ENCODE measurements around the gene TCF4. TPM values are rescaled to one million over a fixed set of nuclear protein-coding genes. Genes with fewer than 3 reads are reported as not detected.

TCF4 gene
- total RNA-seq, 8 experiments from 2014 or later = 21.1 to 102 (median 47.2) TPM

GRCh38 chr18:55447672-55448018 lies 140.3 kb downstream of the TCF4 start:
- in situ Hi-C loops (cut with MboI; ENCODE audit: low pct_unique_long_range_greater_than_20kb in 2 of 9, low sequenced_read_pairs in 9 of 9, unreplicated experiment in 9 of 9) = no loop called here
- H3K4me1 ChIP-seq (replicated peaks in 1 of 2) = peaks cover 3 to 4% of the 10 kb centered on the region in 2 donors
- H3K27ac ChIP-seq = no peak overlapping the region
- no peak overlapping the region for H3K4me3 ChIP-seq
- 75 to 100% (median 100%) methylated on average over 1 to 3 of the region's 3 CpGs; no CpG with 5 or more reads in 2 of the 10 experiments for WGBS, 10 experiments
- no peak for ATAC-seq (replicated peaks in 6 of 8)

GRCh38 chr18:55446996-55447671 lies 140.9 kb downstream of the TCF4 start:
- 83 to 100% (median 96%) methylated on average over 1 to 5 of the region's 5 CpGs for WGBS, 10 experiments
- in situ Hi-C loops (cut with MboI; ENCODE audit: low pct_unique_long_range_greater_than_20kb in 2 of 9, low sequenced_read_pairs in 9 of 9, unreplicated experiment in 9 of 9) = no loop called here
- Histone ChIP-seq H3K4me3 (no peak overlapping the region), H3K27ac (no peak overlapping the region), H3K4me1 (replicated peaks in 1 of 2) (peaks cover 2 to 3% of the 10 kb centered on the region in 2 donors)
- no peak for ATAC-seq (replicated peaks in 6 of 8)

- H3K4me3 ChIP-seq = no peak overlapping the region
- in situ Hi-C loops (cut with MboI; ENCODE audit: low pct_unique_long_range_greater_than_20kb in 2 of 9, low sequenced_read_pairs in 9 of 9, unreplicated experiment in 9 of 9) = no loop called here
- H3K4me1 ChIP-seq (replicated peaks in 1 of 2) = peaks cover 2 to 17% of the 10 kb centered on the region in 2 donors
- ATAC-seq (replicated peaks in 6 of 8) = no peak
- 78 to 100% (median 86%) methylated on average over 1 of the region's 1 CpG; no CpG with 5 or more reads in 5 of the 10 experiments for WGBS, 10 experiments
- no peak overlapping the region for H3K27ac ChIP-seq
These were observed 143.5 kb downstream of the TCF4 start for GRCh38 chr18:55444536-55444935.

GRCh38 chr18:55443776-55444175 lies 144.2 kb downstream of the TCF4 start:
- Histone ChIP-seq H3K4me1 (replicated peaks in 1 of 2) (peaks cover 0 to 17% of the 10 kb centered on the region in 2 donors), H3K4me3 (no peak overlapping the region), H3K27ac (no peak overlapping the region)
- ATAC-seq (replicated peaks in 6 of 8) = no peak
- in situ Hi-C loops (cut with MboI; ENCODE audit: low pct_unique_long_range_greater_than_20kb in 2 of 9, low sequenced_read_pairs in 9 of 9, unreplicated experiment in 9 of 9) = no loop called here
- WGBS, 10 experiments = 83 to 100% (median 100%) methylated on average over 1 to 3 of the region's 3 CpGs

GRCh38 chr18:55442561-55442960 lies 145.4 kb downstream of the TCF4 start:
- 72 to 95% (median 85%) methylated on average over 1 to 4 of the region's 4 CpGs; no CpG with 5 or more reads in 4 of the 10 experiments for WGBS, 10 experiments
- H3K27ac ChIP-seq = no peak overlapping the region
- in situ Hi-C loops (cut with MboI; ENCODE audit: low pct_unique_long_range_greater_than_20kb in 2 of 9, low sequenced_read_pairs in 9 of 9, unreplicated experiment in 9 of 9) = no loop called here
- ATAC-seq (replicated peaks in 6 of 8) = no peak
- H3K4me3 ChIP-seq = no peak overlapping the region
- H3K4me1 ChIP-seq (replicated peaks in 1 of 2) = peaks cover 0 to 14% of the 10 kb centered on the region in 2 donors

GRCh38 chr18:55440988-55441387 lies 147.0 kb downstream of the TCF4 start:
- in situ Hi-C loops (cut with MboI; ENCODE audit: low pct_unique_long_range_greater_than_20kb in 2 of 9, low sequenced_read_pairs in 9 of 9, unreplicated experiment in 9 of 9) = no loop called here
- peaks cover 0 to 14% of the 10 kb centered on the region in 2 donors for H3K4me1 ChIP-seq (replicated peaks in 1 of 2)
- no peak overlapping the region for H3K27ac ChIP-seq
- ATAC-seq (replicated peaks in 6 of 8) = peak in 2 of 8 experiments; percentile 26 to 31
- no peak overlapping the region for H3K4me3 ChIP-seq

- 52 to 100% (median 71%) methylated on average over 1 to 3 of the region's 3 CpGs; no CpG with 5 or more reads in 5 of the 10 experiments for WGBS, 10 experiments
- H3K27ac ChIP-seq = no peak overlapping the region
- in situ Hi-C loops (cut with MboI; ENCODE audit: low pct_unique_long_range_greater_than_20kb in 2 of 9, low sequenced_read_pairs in 9 of 9, unreplicated experiment in 9 of 9) = no loop called here
- peaks cover 0 to 14% of the 10 kb centered on the region in 2 donors for H3K4me1 ChIP-seq (replicated peaks in 1 of 2)
- ATAC-seq (replicated peaks in 6 of 8) = no peak
- no peak overlapping the region for H3K4me3 ChIP-seq
These were observed 148.9 kb downstream of the TCF4 start for GRCh38 chr18:55439056-55439455.

GRCh38 chr18:55435592-55435991 lies 152.4 kb downstream of the TCF4 start:
- 100% methylated on average over 1 of the region's 1 CpG; no CpG with 5 or more reads in 5 of the 10 experiments for WGBS, 10 experiments
- Histone ChIP-seq H3K4me1 (replicated peaks in 1 of 2) (peaks cover 0 to 4% of the 10 kb centered on the region in 2 donors), H3K27ac (no peak overlapping the region), H3K4me3 (no peak overlapping the region)
- in situ Hi-C loops (cut with MboI; ENCODE audit: low pct_unique_long_range_greater_than_20kb in 2 of 9, low sequenced_read_pairs in 9 of 9, unreplicated experiment in 9 of 9) = no loop called here
- ATAC-seq (replicated peaks in 6 of 8) = no peak

GRCh38 chr18:55433648-55434047 lies 154.3 kb downstream of the TCF4 start:
- peak in 1 of 8 experiments; percentile 82 for ATAC-seq (replicated peaks in 6 of 8)
- WGBS, 10 experiments = 39 to 100% (median 81%) methylated on average over 1 to 5 of the region's 5 CpGs
- H3K27ac ChIP-seq = no peak overlapping the region

GRCh38 chr18:55433140-55433539 lies 154.9 kb downstream of the TCF4 start:
- no peak for ATAC-seq (replicated peaks in 6 of 8)
- 64 to 100% (median 91%) methylated on average over 1 to 2 of the region's 2 CpGs; no CpG with 5 or more reads in 2 of the 10 experiments for WGBS, 10 experiments
- H3K4me3 ChIP-seq = no peak overlapping the region
- in situ Hi-C loops (cut with MboI; ENCODE audit: low pct_unique_long_range_greater_than_20kb in 2 of 9, low sequenced_read_pairs in 9 of 9, unreplicated experiment in 9 of 9) = no loop called here
- no peak overlapping the region for H3K27ac ChIP-seq
- H3K4me1 ChIP-seq (replicated peaks in 1 of 2) = peaks cover 7 to 11% of the 10 kb centered on the region in 2 donors

More at GRCh38 chr18:55433648-55434047, 154.3 kb downstream of the TCF4 start:
- in situ Hi-C loops (cut with MboI; ENCODE audit: low pct_unique_long_range_greater_than_20kb in 2 of 9, low sequenced_read_pairs in 9 of 9, unreplicated experiment in 9 of 9) = no loop called here
- Histone ChIP-seq H3K4me3 (no peak overlapping the region), H3K4me1 (replicated peaks in 1 of 2) (peaks cover 7 to 11% of the 10 kb centered on the region in 2 donors)

- no peak overlapping the region for H3K4me3 ChIP-seq
- H3K27ac ChIP-seq = no peak overlapping the region
- no peak for ATAC-seq (replicated peaks in 6 of 8)
- H3K4me1 ChIP-seq (replicated peaks in 1 of 2) = peaks cover 7 to 11% of the 10 kb centered on the region in 2 donors
- in situ Hi-C loops (cut with MboI; ENCODE audit: low pct_unique_long_range_greater_than_20kb in 2 of 9, low sequenced_read_pairs in 9 of 9, unreplicated experiment in 9 of 9) = no loop called here
- 67 to 100% (median 97%) methylated on average over 1 to 3 of the region's 3 CpGs; no CpG with 5 or more reads in 2 of the 10 experiments for WGBS, 10 experiments
These were observed 155.5 kb downstream of the TCF4 start for GRCh38 chr18:55432307-55433040.

GRCh38 chr18:55430026-55430425 lies 158.0 kb downstream of the TCF4 start:
- 33 to 54% (median 45%) methylated on average over 2 of the region's 2 CpGs; no CpG with 5 or more reads in 4 of the 10 experiments for WGBS, 10 experiments
- Histone ChIP-seq H3K27ac (no peak overlapping the region), H3K4me3 (no peak overlapping the region), H3K4me1 (replicated peaks in 1 of 2) (peaks cover 7 to 11% of the 10 kb centered on the region in 2 donors)
- in situ Hi-C loops (cut with MboI; ENCODE audit: low pct_unique_long_range_greater_than_20kb in 2 of 9, low sequenced_read_pairs in 9 of 9, unreplicated experiment in 9 of 9) = no loop called here
- peak in 3 of 8 experiments; percentile 15 to 68 (median 45) for ATAC-seq (replicated peaks in 6 of 8)

- 29 to 100% (median 92%) methylated on average over 1 of the region's 1 CpG; no CpG with 5 or more reads in 2 of the 10 experiments for WGBS, 10 experiments
- no peak overlapping the region for H3K4me3 ChIP-seq
- H3K27ac ChIP-seq = no peak overlapping the region
- ATAC-seq (replicated peaks in 6 of 8) = no peak
- in situ Hi-C loops (cut with MboI; ENCODE audit: low pct_unique_long_range_greater_than_20kb in 2 of 9, low sequenced_read_pairs in 9 of 9, unreplicated experiment in 9 of 9) = no loop called here
- H3K4me1 ChIP-seq (replicated peaks in 1 of 2) = peaks cover 18 to 24% of the 10 kb centered on the region in 2 donors
These were observed 160.0 kb downstream of the TCF4 start for GRCh38 chr18:55427951-55428350.
